H1 (cell line): ENCODE measurements around the gene TBR1. TPM values are rescaled to one million over a fixed set of nuclear protein-coding genes. Genes with fewer than 3 reads are reported as not detected.

Source experiments
- CHD7 ChIP-seq: fragments of 300-600 bp; sonication (generic); IDR thresholded peaks from 2 replicates; pipeline ENCODE4 v1.7.1; 2012; ENCODE audit warnings: low read length, moderate library complexity, mild to moderate bottlenecking, inconsistent platforms; ENCODE audit not compliant: insufficient replicate concordance
- RFX5 ChIP-seq: IDR thresholded peaks from 2 replicates; pipeline ENCODE4 v1.6.1; 2011; ENCODE audit warnings: low read depth, low read length, improper control_type of control experiment, borderline replicate concordance
- polyA plus RNA-seq, 7 experiments: library from polyadenylated mRNA; depleted of rRNA in 3 of 7; stranded (reverse) in 5 of 7; unstranded in 2 of 7; fragments of >200 nt in 5 of 7; fragments of 200-250 nt in 2 of 7; gene quantifications; 1 replicate in 5 of 7; 2 replicates in 1 of 7; 4 replicates in 1 of 7; pipeline versions ENCODE4 v1.2.1 to v1.2.3, GENCODE V29; 2011 to 2013; ENCODE audit warnings: missing spikeins in 2 of 7, mixed read lengths in 2 of 7
- total RNA-seq: library from RNA; stranded (reverse); fragmentation: NEBNext Ultra II Directional; extraction: Animal tissue kit (Norgen Biotek cat#: 25700); gene quantifications from 2 replicates; pipeline ENCODE4 v1.2.1, GENCODE V29; 2021

The TBR1 gene
- total and polyA plus RNA-seq, 2 of the 8 experiments (the other 6 are each of a cell fraction or from before 2014, with no cell fraction given) = not detected

DNA sequence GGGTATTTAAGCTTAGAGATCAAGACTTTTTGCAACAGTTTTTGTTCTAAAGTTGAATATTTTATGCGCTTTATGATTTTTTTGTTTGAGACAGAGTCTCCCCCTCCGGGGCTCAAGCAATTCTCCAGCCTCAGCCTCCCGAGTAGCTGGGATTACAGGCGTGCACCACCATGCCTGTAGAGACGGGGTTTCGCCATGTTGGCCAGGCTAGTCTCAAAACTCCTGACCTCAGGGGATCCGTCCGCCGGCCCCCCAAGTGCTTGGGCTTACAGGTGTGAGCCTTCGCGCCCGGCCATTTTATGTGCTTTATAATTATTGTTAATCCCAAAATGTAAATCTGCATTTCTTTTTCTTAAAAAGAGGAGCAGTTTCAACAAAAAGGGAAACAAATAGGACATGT lies 29.0 kb downstream of the TBR1 start (continued):
- TF ChIP-seq CHD7 (no peak), RFX5 (no peak)
- TF ChIP-seq, all 59 proteins: peak for 0
